ENCODE results near the gene CATSPERB.
"Not testable (repeated sequence)": the region's sequence is repeated elsewhere in the genome, so short reads cannot be mapped to it uniquely, and the experiment has no call there.

Gene CATSPERB

GRCh38 chr14:91693346-91693745 lies 38.5 kb downstream of the CATSPERB start:
- TF ChIP-seq CTCF (IDR thresholded peaks at IDR 0.05; ENCODE audit: borderline replicate concordance, insufficient read depth, low read depth, low read length) = no peak
- H3K4me3 ChIP-seq (ENCODE audit: low read depth, low read length) = no peak overlapping the region

DNA sequence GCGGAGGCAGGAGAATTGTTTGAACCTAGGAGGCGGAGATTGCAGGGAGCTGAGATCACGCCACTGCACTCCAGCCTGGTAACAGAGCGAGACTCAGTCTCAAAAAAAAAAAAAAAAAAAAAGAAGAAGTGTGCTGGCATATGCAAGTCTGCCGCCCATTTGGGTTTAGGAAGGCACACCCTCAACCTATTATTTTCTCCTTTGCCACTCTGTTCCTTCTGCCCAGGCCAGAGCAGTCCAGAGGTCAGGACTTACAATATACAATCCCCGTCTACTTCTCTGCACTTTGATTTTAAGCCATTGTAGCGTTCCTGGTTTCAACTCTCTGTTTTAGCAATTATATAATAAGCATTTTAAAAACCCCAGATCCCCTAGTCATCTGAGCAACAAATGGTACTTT lies 39.8 kb downstream of the CATSPERB start:
- TF ChIP-seq CTCF (IDR thresholded peaks at IDR 0.05; ENCODE audit: borderline replicate concordance, insufficient read depth, low read depth, low read length) = no peak
- no peak overlapping the region for H3K4me3 ChIP-seq (ENCODE audit: low read depth, low read length)

- H3K4me3 ChIP-seq (ENCODE audit: low read depth, low read length) = no peak overlapping the region
- no peak for TF ChIP-seq CTCF (IDR thresholded peaks at IDR 0.05; ENCODE audit: borderline replicate concordance, insufficient read depth, low read depth, low read length)
These were observed 42.3 kb downstream of the CATSPERB start for GRCh38 chr14:91689608-91690007.

- H3K4me3 ChIP-seq (ENCODE audit: low read depth, low read length) = not testable (repeated sequence)
These were observed 44.5 kb downstream of the CATSPERB start for GRCh38 chr14:91687436-91687835.

- no peak for TF ChIP-seq CTCF (IDR thresholded peaks at IDR 0.05; ENCODE audit: borderline replicate concordance, insufficient read depth, low read depth, low read length)
- H3K4me3 ChIP-seq (ENCODE audit: low read depth, low read length) = no peak overlapping the region
These were observed 46.3 kb downstream of the CATSPERB start for GRCh38 chr14:91685600-91685999.

DNA sequence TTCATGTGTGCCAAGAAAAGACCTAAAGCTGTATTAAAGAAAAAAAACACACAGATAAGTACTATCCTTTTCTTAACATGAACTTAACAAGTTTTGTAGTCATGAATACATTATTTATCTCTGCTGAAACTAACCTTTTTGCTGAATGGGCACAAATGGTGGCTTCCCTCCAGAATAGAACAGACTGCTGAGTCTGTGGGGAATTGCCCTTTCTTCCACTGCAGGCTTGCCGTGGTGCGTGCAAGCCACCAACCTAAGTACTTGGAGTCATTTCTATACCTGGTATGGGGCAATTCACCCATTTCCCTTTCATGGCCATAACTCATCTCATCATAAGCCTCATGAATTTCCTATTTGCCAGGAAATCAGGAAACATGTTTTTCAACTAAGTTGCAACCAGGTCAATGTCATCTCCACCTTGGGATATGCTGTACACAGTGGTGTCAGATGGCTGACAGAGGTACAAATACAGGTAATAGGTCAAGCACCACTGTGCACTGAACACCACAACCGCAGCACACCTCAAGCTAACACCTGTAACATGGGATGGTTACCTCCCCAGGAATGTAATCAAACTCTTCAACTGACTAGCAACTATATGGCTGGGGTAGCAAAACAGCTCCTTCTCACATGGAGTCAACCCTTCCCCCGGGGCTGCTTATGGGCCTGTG lies 49.9 kb downstream of the CATSPERB start:
- TF ChIP-seq CTCF (IDR thresholded peaks at IDR 0.05; ENCODE audit: borderline replicate concordance, insufficient read depth, low read depth, low read length) = no peak
- no peak overlapping the region for H3K4me3 ChIP-seq (ENCODE audit: low read depth, low read length)

- no peak overlapping the region for H3K4me3 ChIP-seq (ENCODE audit: low read depth, low read length)
- no peak for TF ChIP-seq CTCF (IDR thresholded peaks at IDR 0.05; ENCODE audit: borderline replicate concordance, insufficient read depth, low read depth, low read length)
These were observed 50.8 kb downstream of the CATSPERB start for GRCh38 chr14:91681118-91681517.
